DND-41 (cell line): ENCODE data around the gene PDC.

ENCODE experiments used
- ATAC-seq: fragments of 200-7000 bp; cut with Tn5 transposase; 3 replicates; pipeline ENCODE4 v1.9.1; 2021; ENCODE audit warnings: low read depth; ENCODE audit not compliant: insufficient read depth
- DNase-seq: peaks from one replicate; pipeline ENCODE4 v3.0.0-alpha.2; 2020
- H2AFZ ChIP-seq: 2 replicates; pipeline ENCODE4 v1.6.0; 2012; ENCODE audit warnings: low read depth, low read length
- H3K27ac ChIP-seq: 2 replicates; pipeline ENCODE4 v1.5.1; 2012; ENCODE audit warnings: low read length, inconsistent platforms
- H3K27me3 ChIP-seq: fragments of 200-600 bp; sonication (generic); 2 replicates; pipeline ENCODE4 v1.6.0; 2012; ENCODE audit warnings: low read length, mild to moderate bottlenecking, inconsistent platforms; ENCODE audit not compliant: insufficient read depth, poor library complexity
- H3K36me3 ChIP-seq: 2 replicates; pipeline ENCODE4 v1.5.1; 2012; ENCODE audit warnings: low read length, inconsistent platforms; ENCODE audit not compliant: insufficient read depth
- H3K4me1 ChIP-seq: 2 replicates; pipeline ENCODE4 v1.5.1; 2012; ENCODE audit warnings: mild to moderate bottlenecking, low read length; ENCODE audit not compliant: insufficient read depth
- H3K4me2 ChIP-seq: 2 replicates; pipeline ENCODE4 v1.6.0; 2012; ENCODE audit warnings: mild to moderate bottlenecking, moderate library complexity, low read length, inconsistent platforms; ENCODE audit not compliant: insufficient read depth
- H3K4me3 ChIP-seq, 2 experiments: fragments of 200-600 bp in 1 of 2; shearing (Covaris generic) in 1 of 2; 2 replicates each; pipeline ENCODE4 v1.5.1; 2012 to 2016; ENCODE audit warnings: inconsistent platforms in 2 of 2, low read length in 2 of 2, mild to moderate bottlenecking in 2 of 2, low read depth in 1 of 2, moderate library complexity in 1 of 2
- H3K79me2 ChIP-seq: 2 replicates; pipeline ENCODE4 v1.6.0; 2012; ENCODE audit warnings: low read length, inconsistent platforms; ENCODE audit not compliant: insufficient read depth
- H3K9ac ChIP-seq: 2 replicates; pipeline ENCODE4 v1.6.0; 2012; ENCODE audit warnings: low read depth, mild to moderate bottlenecking, inconsistent platforms, low read length, moderate library complexity
- H3K9me3 ChIP-seq: 2 replicates; pipeline ENCODE4 v1.5.1; 2012; ENCODE audit warnings: low read length, moderate library complexity, mild to moderate bottlenecking, inconsistent platforms; ENCODE audit not compliant: insufficient read depth, severe bottlenecking
- H4K20me1 ChIP-seq: 2 replicates; pipeline ENCODE4 v1.6.0; 2012; ENCODE audit warnings: low read length; ENCODE audit not compliant: insufficient read depth
- EZH2 ChIP-seq: IDR thresholded peaks from 3 replicates; pipeline ENCODE4 v1.6.1; 2012; ENCODE audit warnings: borderline replicate concordance, low read depth, mild to moderate bottlenecking, moderate library complexity, low read length, inconsistent platforms; ENCODE audit not compliant: severe bottlenecking
- TF ChIP-seq, protein P1 (sequence below): IDR thresholded peaks from 2 replicates; pipeline ENCODE4 v1.5.1; 2012; ENCODE audit warnings: borderline replicate concordance, low read length, moderate library complexity, mild to moderate bottlenecking; ENCODE audit not compliant: poor library complexity, severe bottlenecking; ENCODE audit errors: extremely low read depth

Gene PDC

DNA sequence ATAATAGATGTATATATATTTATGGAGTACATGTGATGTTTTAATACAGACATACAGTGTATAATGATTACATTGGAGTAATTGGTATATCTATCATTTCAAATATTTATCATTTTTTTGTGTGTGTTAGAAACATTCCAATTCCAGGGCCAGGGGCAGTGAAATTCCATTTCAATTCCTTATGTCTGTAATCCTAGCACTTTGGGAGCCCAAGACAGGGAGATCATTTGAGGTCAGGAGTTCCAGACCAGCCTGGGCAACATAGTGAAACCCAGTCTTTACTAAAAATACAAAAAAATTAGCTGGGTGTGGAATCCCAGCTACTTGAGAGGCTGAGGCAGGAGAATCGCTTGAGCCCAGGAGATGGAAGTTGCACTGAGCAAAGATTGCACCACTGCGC is 30.4 kb upstream of the PDC start:
- H3K4me2 ChIP-seq = no peak overlapping the region
- no peaks in the 10 kb centered on the region for H3K4me1 ChIP-seq

DNA sequence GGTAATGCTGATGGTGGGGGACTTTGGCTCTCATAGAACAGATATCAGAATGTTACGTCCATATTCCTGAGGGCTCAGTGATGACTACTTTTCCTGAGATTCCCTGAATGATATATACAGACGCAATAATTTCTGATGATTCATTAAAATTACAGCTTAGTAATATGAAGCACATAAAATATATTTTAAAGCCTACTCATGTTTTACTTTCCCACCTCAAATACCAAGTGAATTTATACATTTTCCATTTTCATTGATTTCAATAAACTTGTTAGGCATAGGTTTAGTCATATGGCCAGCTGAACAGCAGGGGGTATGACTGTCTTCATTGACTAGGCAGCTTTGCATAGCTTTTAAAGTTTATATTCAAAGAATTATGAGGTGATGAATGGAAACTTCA is 26.2 kb upstream of the PDC start:
- H3K4me2 ChIP-seq = no peak overlapping the region
- H3K27me3 ChIP-seq = no peaks in the 10 kb centered on the region
- H3K27ac ChIP-seq = no peak overlapping the region
- H3K9me3 ChIP-seq = no peaks in the 10 kb centered on the region
- no peak overlapping the region for H2AFZ ChIP-seq
- no peak for DNase-seq
- TF ChIP-seq, protein P1, sequence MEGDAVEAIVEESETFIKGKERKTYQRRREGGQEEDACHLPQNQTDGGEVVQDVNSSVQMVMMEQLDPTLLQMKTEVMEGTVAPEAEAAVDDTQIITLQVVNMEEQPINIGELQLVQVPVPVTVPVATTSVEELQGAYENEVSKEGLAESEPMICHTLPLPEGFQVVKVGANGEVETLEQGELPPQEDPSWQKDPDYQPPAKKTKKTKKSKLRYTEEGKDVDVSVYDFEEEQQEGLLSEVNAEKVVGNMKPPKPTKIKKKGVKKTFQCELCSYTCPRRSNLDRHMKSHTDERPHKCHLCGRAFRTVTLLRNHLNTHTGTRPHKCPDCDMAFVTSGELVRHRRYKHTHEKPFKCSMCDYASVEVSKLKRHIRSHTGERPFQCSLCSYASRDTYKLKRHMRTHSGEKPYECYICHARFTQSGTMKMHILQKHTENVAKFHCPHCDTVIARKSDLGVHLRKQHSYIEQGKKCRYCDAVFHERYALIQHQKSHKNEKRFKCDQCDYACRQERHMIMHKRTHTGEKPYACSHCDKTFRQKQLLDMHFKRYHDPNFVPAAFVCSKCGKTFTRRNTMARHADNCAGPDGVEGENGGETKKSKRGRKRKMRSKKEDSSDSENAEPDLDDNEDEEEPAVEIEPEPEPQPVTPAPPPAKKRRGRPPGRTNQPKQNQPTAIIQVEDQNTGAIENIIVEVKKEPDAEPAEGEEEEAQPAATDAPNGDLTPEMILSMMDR = no peak
- TF ChIP-seq EZH2 = no peak
- H3K36me3 ChIP-seq = no peaks in the 10 kb centered on the region
- H3K9ac ChIP-seq = no peak overlapping the region
- H3K4me3 ChIP-seq = no peak overlapping the region
- no peaks in the 10 kb centered on the region for H3K4me1 ChIP-seq
- no peaks in the 10 kb centered on the region for H3K79me2 ChIP-seq
- no peak for ATAC-seq
- H4K20me1 ChIP-seq = no peaks in the 10 kb centered on the region

More for the DNA sequence above, 30.4 kb upstream of the PDC start:
- Histone ChIP-seq H3K36me3 (no peaks in the 10 kb centered on the region), H3K27me3 (no peaks in the 10 kb centered on the region), H3K27ac (no peak overlapping the region), H3K9me3 (no peaks in the 10 kb centered on the region), H4K20me1 (no peaks in the 10 kb centered on the region), H3K79me2 (no peaks in the 10 kb centered on the region), H3K9ac (no peak overlapping the region), H2AFZ (no peak overlapping the region), H3K4me3 (no peak overlapping the region)
- ATAC-seq (no peak), DNase-seq (no peak)
- TF ChIP-seq, protein P1 = no peak
- no peak for TF ChIP-seq EZH2

DNA sequence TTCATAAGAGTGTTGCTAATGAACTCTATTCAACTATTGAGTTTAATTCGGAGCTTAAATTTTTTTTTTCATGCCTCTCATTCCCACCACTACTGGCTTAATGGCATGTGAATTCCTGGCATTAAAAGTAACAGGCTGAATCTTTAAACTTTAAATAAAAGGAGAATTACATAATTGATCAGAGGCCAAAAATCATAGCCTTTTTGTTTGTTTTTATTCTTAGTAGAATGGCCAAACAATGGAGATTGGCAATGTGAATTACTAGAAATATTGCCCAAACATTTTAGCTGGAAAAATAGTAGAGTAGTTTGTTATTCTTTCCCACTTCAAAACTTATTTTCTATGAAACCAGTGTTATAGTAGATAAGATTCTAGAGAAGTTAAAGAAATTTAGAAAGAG is 25.1 kb upstream of the PDC start:
- Histone ChIP-seq H3K9ac (no peak overlapping the region), H3K36me3 (no peaks in the 10 kb centered on the region), H3K27ac (no peak overlapping the region), H3K79me2 (no peaks in the 10 kb centered on the region), H2AFZ (no peak overlapping the region), H4K20me1 (no peaks in the 10 kb centered on the region), H3K9me3 (no peaks in the 10 kb centered on the region), H3K4me3 (no peak overlapping the region), H3K4me2 (no peak overlapping the region), H3K27me3 (no peaks in the 10 kb centered on the region), H3K4me1 (no peaks in the 10 kb centered on the region)
- ATAC-seq (no peak), DNase-seq (no peak)
- no peak for TF ChIP-seq EZH2
- TF ChIP-seq, protein P1 = no peak

DNA sequence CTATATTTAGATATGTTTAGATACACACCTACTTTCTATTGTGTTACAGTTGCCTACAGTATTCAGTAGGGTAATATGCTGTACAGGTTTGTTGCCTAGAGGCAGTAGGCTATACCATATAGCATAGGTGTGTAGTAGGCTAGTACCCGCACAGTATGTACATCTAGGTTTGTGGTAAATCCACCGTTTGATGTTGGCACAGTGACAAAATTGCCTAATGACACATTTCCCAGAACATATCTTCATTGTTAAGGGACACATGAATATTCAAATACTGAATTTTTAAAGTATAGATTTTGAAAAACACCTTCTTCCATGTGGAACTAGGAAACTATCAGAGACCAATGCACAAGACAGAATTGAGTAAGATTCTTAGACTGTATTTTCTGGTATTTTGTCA is 22.6 kb upstream of the PDC start:
- Histone ChIP-seq H3K27me3 (no peaks in the 10 kb centered on the region), H3K9me3 (no peaks in the 10 kb centered on the region), H3K4me3 (no peak overlapping the region), H3K36me3 (no peaks in the 10 kb centered on the region), H4K20me1 (no peaks in the 10 kb centered on the region), H3K4me1 (no peaks in the 10 kb centered on the region), H3K79me2 (no peaks in the 10 kb centered on the region), H2AFZ (no peak overlapping the region), H3K9ac (no peak overlapping the region), H3K27ac (no peak overlapping the region), H3K4me2 (no peak overlapping the region)
- ATAC-seq (no peak), DNase-seq (no peak)
- TF ChIP-seq, protein P1 = no peak
- TF ChIP-seq EZH2 = no peak
